GM08714 (cell line): ENCODE measurements around the gene MAPK12.
"Not testable (repeated sequence)": the region's sequence is repeated elsewhere in the genome, so short reads cannot be mapped to it uniquely, and the experiment has no call there.

ENCODE experiments used
- H3K4me3 ChIP-seq: fragments of 200-500 bp; sonication (Bioruptor generic); 2 replicates; pipeline ENCODE4 v1.5.1; 2014; ENCODE audit warnings: mild to moderate bottlenecking, low read length, inconsistent platforms
- ZNF274 ChIP-seq: IDR thresholded peaks from 2 replicates; pipeline ENCODE4 v1.6.1; 2012; ENCODE audit warnings: mild to moderate bottlenecking, low read depth, low read length

MAPK12 gene

GRCh38 chr22:50281384-50281760 is 19.9 kb upstream of the MAPK12 start:
- H3K4me3 ChIP-seq, result no peak overlapping the region
- no peak for TF ChIP-seq ZNF274

DNA sequence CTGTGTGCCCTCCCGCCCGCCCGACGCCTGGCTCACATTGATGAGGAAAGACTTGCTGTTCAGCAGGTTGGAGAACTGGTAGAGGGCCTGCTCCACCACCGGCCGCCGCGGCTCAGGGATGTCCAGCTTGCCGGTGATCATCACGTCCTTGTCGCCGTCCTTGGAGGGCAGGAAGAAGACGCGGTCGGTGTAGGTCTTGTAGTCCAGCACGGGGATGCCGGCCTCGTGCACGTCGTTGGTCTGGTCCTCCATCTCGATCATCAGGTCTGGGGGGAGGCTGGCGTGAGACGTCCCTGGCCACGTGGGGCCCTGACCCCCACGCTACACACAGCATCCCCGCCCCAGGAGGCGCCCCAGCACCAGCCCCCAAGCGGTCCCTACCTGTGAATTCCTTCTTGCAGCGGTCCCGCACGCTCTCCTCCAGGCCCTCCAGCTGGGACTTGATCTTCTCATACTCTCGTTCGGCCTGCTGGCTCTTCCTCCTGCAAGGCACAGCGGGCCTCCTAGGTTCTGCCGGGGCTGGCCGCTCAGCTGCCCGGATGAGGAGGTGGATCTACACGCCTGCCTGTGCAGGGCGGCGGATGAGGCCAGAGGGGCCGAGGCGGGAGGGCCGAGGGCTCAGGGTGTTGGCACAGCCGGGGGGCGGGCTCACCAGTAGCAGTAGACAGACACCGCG is 19.4 kb upstream of the MAPK12 start:
- TF ChIP-seq ZNF274, result no peak
- no peak overlapping the region for H3K4me3 ChIP-seq

DNA sequence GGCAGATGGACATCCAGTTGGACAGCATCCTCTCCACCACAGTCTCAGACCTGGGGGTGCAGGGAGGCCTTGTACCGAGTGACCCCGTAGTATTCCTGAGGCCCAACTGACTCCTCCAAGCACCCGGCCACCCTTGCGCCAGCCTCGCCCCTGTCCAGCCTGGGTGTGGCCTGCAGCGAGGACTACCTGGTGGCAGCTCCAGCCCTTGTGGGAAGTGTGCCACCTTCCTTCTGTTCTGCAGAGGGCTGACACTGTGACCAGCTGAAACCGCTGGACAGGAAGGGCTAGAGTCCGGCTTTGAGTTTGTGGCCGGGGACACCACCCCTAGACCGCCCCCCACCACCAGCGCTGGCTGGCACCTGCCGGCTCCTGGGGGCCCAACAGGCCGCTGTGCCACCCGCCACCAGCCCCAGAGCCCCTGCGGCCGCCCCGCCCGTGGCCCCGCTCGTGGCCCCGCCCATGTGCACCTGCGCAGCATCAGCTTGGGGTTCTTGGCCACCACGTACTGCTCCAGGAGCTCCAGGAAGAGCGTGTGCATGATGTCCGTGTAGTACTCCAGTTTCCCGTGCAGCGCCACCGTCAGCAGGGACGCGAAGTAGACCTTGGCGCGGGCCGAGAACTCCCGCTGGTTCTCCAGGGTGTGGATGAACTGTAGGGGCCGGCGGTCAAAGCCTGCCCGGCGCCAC is 18.7 kb upstream of the MAPK12 start:
- no peak for TF ChIP-seq ZNF274
- H3K4me3 ChIP-seq, result no peak overlapping the region

- TF ChIP-seq ZNF274, result no peak
- H3K4me3 ChIP-seq, result no peak overlapping the region
Observed at GRCh38 chr22:50278956-50279619, 17.6 kb upstream of the MAPK12 start.

DNA sequence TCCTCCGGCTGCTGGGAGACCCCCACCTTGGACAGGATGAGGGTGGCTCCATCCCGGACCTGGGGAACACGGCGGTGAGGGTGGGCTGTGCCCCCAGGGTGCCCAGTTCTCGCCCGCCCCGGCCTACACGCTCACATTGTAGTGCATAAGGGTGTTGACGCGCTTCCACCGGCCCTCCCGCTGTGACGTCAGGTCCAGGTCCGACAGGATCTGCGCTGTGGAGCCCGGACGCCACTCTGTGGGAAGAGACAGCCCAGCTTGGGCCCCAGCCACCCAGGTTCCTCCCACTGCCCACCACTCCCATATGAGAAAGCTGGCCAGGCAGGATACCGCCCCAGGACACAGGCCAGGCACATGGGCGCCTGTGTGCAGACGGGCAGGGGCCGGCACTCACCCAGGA is 17.0 kb upstream of the MAPK12 start:
- TF ChIP-seq ZNF274, result no peak

GRCh38 chr22:50277761-50278160 is 16.3 kb upstream of the MAPK12 start:
- H3K4me3 ChIP-seq, result no peak overlapping the region
- TF ChIP-seq ZNF274, result no peak

More for the DNA sequence above, 17.0 kb upstream of the MAPK12 start:
- H3K4me3 ChIP-seq, result no peak overlapping the region

DNA sequence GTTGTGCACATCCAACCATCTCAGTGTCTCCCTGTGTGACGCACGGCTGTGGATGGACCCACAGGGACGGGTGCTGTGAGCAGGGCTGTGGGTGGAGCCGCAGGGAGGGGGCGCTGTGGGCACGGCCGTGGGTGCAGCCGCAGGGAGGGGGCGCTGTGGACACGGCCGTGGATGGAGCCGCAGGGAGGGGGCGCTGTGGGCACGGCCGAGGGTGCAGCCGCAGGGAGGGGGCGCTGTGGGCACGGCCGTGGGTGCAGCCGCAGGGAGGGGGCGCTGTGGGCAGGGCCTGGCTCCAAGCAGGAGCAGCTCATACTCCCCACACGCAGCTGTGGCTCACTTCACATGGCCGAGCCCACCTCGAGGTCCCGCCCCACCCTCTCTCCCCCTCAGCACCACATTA is 14.7 kb upstream of the MAPK12 start:
- no peak for TF ChIP-seq ZNF274
- no peak overlapping the region for H3K4me3 ChIP-seq

GRCh38 chr22:50275181-50276055 is 13.9 kb upstream of the MAPK12 start:
- no peak overlapping the region for H3K4me3 ChIP-seq
- TF ChIP-seq ZNF274, result no peak

DNA sequence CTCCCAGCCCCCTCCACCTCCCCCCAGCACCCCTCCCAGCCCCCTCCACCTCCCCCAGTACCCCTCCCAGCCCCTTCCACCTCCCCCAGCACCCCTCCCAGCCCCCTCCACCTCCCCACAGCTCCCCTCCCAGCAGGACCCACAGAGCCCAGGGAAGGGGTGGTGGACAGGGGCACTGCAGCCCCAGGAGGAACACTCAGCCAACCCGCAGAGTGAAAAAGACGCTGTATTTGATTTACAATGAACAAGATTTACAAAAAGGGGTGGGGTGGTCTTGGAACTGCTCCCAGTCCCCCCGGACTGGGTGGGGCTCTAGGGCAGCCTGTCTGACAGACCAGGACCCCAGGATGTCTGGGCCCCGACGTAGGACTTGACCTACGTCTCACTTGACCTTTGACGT is 13.3 kb upstream of the MAPK12 start:
- H3K4me3 ChIP-seq, result no peak overlapping the region
- TF ChIP-seq ZNF274, result no peak

DNA sequence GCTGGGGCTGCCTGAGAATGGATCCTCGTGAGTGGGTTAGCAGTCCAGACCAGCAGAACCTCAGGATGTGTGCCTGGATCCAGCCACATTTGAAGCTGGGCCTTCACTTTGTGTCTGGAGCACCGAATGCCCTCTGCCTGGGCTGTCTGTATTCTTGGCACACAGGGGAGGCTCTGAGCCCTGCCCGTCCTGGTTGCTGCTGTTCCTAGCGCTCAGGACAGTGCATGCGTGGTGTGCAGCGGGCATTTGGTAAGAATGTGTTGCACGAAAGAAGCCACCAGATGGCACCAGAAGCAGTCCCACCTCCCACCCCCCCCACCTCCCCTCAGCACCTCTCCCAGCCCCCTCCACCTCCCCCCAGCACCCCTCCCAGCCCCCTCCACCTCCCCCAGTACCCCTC is 12.8 kb upstream of the MAPK12 start:
- H3K4me3 ChIP-seq, result no peak overlapping the region
- TF ChIP-seq ZNF274, result no peak

DNA sequence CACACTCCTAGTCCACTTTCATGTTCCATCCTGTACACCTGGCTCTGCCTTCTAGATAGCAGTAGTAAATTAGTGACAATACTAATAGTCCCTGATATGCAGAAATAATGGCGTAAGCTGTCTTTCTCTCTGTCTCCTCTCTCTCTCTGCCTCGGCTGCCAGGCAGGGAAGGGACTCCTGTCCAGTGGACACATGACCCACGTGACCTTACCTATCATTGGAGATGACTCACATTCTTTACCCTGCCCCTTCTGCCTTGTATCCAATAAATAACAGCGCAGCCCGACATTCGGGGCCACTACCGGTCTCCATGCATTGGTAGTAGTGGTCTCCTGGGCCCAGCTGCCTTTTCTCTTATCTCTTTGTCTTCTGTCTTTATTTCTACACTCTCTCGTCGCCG is 12.3 kb upstream of the MAPK12 start:
- H3K4me3 ChIP-seq, result not testable (repeated sequence)

DNA sequence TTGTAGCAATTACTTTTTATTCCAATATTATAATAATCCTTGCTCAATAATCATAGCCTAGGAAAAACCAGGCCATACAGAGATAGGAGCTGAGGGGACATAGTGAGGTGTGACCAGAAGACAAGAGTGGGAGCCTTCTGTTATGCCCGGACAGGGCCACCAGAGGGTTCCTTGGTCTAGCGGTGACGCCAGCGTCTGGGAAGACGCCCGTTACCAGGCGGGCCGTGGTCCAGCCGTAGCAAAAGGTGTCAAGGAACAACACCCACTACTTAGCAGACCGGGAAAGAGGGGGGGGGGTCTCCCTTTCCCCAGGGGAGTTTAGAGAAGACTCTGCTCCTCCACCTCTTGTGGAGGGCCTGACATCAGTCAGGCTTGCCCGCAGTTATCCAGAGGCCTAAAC is 11.9 kb upstream of the MAPK12 start:
- H3K4me3 ChIP-seq, result not testable (repeated sequence)

GRCh38 chr22:50272044-50272802 is 10.7 kb upstream of the MAPK12 start:
- no peak for TF ChIP-seq ZNF274
- no peak overlapping the region for H3K4me3 ChIP-seq

DNA sequence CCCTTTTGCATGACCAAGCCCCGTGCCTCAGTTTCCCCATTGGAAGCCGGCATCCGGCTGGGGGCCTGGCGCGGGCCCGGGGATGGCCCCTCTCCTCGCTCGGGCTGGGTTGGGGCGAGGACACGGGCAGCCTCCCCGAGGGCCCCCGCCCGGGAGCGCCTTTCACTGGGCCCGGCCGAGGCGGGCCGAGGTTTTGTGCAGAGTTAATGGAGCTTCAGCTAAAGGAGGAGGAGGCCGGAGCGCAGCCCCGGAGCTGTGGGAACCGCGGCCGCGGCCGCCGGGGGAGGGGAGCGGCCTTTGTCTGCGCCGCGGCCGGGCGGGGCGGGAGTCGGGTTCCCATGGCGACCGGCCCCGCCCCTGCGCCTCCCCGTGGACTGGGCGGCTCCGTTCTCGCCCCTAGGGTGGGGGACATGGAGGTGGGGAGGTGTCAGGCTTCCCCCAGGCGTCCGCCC is 10.1 kb upstream of the MAPK12 start:
- H3K4me3 ChIP-seq, result peak overlapping the region; percentile 68; the same call in 1 of the 2 replicates
- TF ChIP-seq ZNF274, result no peak
